ENCODE measurements around the gene LAMB2. TPM values are rescaled to one million over a fixed set of nuclear protein-coding genes. Genes with fewer than 3 reads are reported as not detected.
A peak's percentile ranks its signal among the peaks of the same experiment; 100 is the strongest.

The LAMB2 gene
- 164 and 173 TPM in 2 replicates for polyA plus RNA-seq (2013)

DNA sequence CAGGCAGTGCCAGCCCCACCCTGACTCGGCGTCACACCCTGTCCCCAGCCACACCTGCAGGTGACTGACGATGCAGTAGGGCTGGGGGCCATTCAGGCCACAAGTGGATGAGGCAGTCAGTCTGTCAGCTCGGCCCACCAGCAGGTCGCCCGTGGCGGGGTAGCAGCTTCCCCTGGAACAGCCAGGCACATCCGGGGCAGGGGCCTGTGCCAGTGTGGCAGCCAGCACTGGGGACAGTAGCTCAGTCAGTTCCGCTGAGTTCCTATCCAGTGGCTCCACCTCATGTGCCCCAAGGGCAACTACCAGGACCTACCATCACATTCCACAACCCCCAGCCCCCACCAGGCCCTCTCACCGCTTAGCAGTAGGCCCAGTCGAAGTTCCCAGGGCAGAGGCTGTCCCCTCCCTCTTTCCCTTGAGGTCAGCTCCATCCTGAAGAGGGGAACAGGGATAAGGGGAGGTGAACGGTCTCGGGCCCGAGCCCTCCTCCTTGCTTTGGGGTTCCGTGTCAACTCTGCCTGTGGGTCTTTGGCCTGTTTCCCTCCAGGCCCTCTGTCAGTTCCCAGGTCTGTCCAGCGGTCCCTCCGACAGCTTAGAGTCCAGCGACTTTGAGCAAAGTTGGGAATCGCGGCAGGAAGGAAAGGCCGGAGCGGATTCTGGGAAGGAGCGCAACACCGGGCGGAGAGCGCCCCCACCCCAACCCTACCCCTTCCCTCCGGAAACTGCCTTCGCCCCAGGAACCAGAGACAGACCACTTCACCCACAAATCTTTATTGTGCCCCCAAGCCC lies at the start of gene LAMB2:
Gene LAMB2, minus strand, starts transcription at position 614 of the 789 bp plus-strand sequence. Its CDS starts 183 bp downstream, at position 431.
- H4K8ac ChIP-seq (ENCODE audit: low read depth, low read length): peak within 1 kb of the TSS; percentile 97
- peak within 1 kb of the TSS; percentile 90 for H3K4ac ChIP-seq (ENCODE audit: low read depth, low read length)
- H3K18ac ChIP-seq (ENCODE audit: low read length): peak within 1 kb of the TSS; percentile 95
- DNase-seq: peak; percentile 96
- H3K79me1 ChIP-seq (ENCODE audit: low read length): peaks cover 15% of the 10 kb centered on the region
- H3K9ac ChIP-seq (ENCODE audit: low read length): peak within 1 kb of the TSS; percentile 78
- H2AK5ac ChIP-seq (ENCODE audit: low read length): peak within 1 kb of the TSS; percentile 95
- no peaks in the 10 kb centered on the region for H3K9me3 ChIP-seq (ENCODE audit: insufficient read depth, low read depth, low read length)
- no CpG with 5 or more reads among the region's 28 CpGs for WGBS (ENCODE audit: extremely low coverage, insufficient coverage, insufficient read length)
- no peaks in the 10 kb centered on the region for H3K27me3 ChIP-seq (ENCODE audit: insufficient read depth, low read length)
- H4K91ac ChIP-seq (ENCODE audit: low read depth, low read length): peak within 1 kb of the TSS; percentile 99
- peaks cover 11% of the 10 kb centered on the region for H3K79me2 ChIP-seq (ENCODE audit: control insufficient read depth, insufficient read depth, low read length, poor library complexity)
- peak within 1 kb of the TSS; percentile 98 for H3K14ac ChIP-seq (ENCODE audit: low read length)
- peaks cover 31 to 35% of the 10 kb centered on the region in 2 experiments for H3K36me3 ChIP-seq (ENCODE audit: control insufficient read depth in 1 of 2, insufficient read depth in 2 of 2, low read length in 2 of 2)
- peak within 1 kb of the TSS; percentile 95 for H2BK12ac ChIP-seq (ENCODE audit: low read length)
- H3K23ac ChIP-seq (ENCODE audit: low read length): no peak within 1 kb of the TSS
- H4K12ac ChIP-seq (ENCODE audit: low read depth, low read length): peak within 1 kb of the TSS; percentile 94
- H2BK120ac ChIP-seq (ENCODE audit: insufficient read depth, low read length, poor library complexity): peak within 1 kb of the TSS; percentile 99
- peak within 1 kb of the TSS; percentile 94 for H2BK5ac ChIP-seq (ENCODE audit: low read depth, low read length, poor library complexity)
- H3K4me3 ChIP-seq (ENCODE audit: low read depth, low read length): peak within 1 kb of the TSS; percentile 75
- H3K4me1 ChIP-seq (ENCODE audit: control insufficient read depth in 1 of 2, insufficient read depth in 2 of 2, low read length in 2 of 2): peaks cover 10 to 18% of the 10 kb centered on the region in 2 experiments
- peak within 1 kb of the TSS; percentile 87 for H3K4me2 ChIP-seq (ENCODE audit: low read length)
- peak within 1 kb of the TSS; percentile 92 for H3K27ac ChIP-seq (ENCODE audit: low read depth, low read length)
- H2AFZ ChIP-seq (ENCODE audit: insufficient read depth, low read length, poor library complexity): peak within 1 kb of the TSS; percentile 88

DNA sequence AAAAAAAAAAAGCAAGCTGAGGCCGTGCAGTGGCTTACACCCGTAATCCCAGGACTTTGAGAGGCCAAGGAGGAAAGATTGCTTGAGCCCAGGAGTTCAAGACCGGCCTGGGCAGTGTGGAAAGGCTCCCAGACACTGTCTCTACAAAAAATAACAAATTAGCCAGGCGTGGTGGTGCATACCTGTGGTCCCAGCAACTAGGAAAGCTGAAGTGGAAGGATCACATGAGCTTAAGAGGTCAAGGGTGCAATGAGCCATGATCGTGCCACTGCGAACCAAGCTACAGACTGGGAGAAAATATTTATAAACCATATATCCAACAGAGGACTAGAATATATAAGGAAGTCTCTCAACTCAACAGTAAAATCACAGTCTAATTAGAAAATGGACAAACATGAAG lies 48.5 kb upstream of the LAMB2 start:
- H2BK12ac ChIP-seq (ENCODE audit: low read length): no peak overlapping the region
- no peaks in the 10 kb centered on the region for H3K36me3 ChIP-seq (ENCODE audit: control insufficient read depth in 1 of 2, insufficient read depth in 2 of 2, low read length in 2 of 2)
- H3K18ac ChIP-seq (ENCODE audit: low read length): no peak overlapping the region
- no peak overlapping the region for H3K23ac ChIP-seq (ENCODE audit: low read length)
- no peak overlapping the region for H3K9ac ChIP-seq (ENCODE audit: low read length)
- no CpG with 5 or more reads among the region's 6 CpGs for WGBS (ENCODE audit: extremely low coverage, insufficient coverage, insufficient read length)
- H4K12ac ChIP-seq (ENCODE audit: low read depth, low read length): no peak overlapping the region
- H3K79me1 ChIP-seq (ENCODE audit: low read length): no peaks in the 10 kb centered on the region
- no peak overlapping the region for H4K91ac ChIP-seq (ENCODE audit: low read depth, low read length)
- H3K4me3 ChIP-seq (ENCODE audit: low read depth, low read length): no peak overlapping the region
- H3K79me2 ChIP-seq (ENCODE audit: control insufficient read depth, insufficient read depth, low read length, poor library complexity): no peaks in the 10 kb centered on the region
- no peak overlapping the region for H4K8ac ChIP-seq (ENCODE audit: low read depth, low read length)
- H3K4me2 ChIP-seq (ENCODE audit: low read length): no peak overlapping the region
- H2AK5ac ChIP-seq (ENCODE audit: low read length): no peak overlapping the region
- H3K9me3 ChIP-seq (ENCODE audit: insufficient read depth, low read depth, low read length): peaks cover 6% of the 10 kb centered on the region
- H2AFZ ChIP-seq (ENCODE audit: insufficient read depth, low read length, poor library complexity): no peak overlapping the region
- H3K4ac ChIP-seq (ENCODE audit: low read depth, low read length): no peak overlapping the region
- H2BK5ac ChIP-seq (ENCODE audit: low read depth, low read length, poor library complexity): no peak overlapping the region
- H3K14ac ChIP-seq (ENCODE audit: low read length): no peak overlapping the region
- no peak overlapping the region for H2BK120ac ChIP-seq (ENCODE audit: insufficient read depth, low read length, poor library complexity)
- no peaks in the 10 kb centered on the region for H3K4me1 ChIP-seq (ENCODE audit: control insufficient read depth in 1 of 2, insufficient read depth in 2 of 2, low read length in 2 of 2)
- DNase-seq: no peak
- H3K27me3 ChIP-seq (ENCODE audit: insufficient read depth, low read length): no peaks in the 10 kb centered on the region
- no peak overlapping the region for H3K27ac ChIP-seq (ENCODE audit: low read depth, low read length)

DNA sequence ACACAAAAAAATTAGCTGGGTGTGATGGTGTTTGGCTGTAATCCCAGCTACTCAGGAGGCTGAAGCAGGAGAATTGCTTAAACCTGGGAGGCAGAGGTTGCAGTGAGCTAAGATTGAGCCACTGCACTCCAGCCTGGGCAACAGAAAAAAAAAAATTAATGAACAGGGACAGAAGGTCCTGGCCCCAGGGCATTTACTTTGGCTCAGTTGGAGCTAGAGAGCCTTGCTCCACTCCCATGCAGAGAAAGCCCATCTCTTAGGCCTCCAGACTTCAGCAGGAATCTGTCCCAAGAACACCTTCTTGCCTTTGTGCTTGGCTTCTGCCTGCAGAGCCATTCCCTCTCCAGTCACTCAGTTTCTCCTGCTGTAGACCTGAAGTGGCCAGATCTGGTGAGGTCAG lies 47.3 kb upstream of the LAMB2 start:
- Histone ChIP-seq H3K9me3 (ENCODE audit: insufficient read depth, low read depth, low read length) (peaks cover 6% of the 10 kb centered on the region), H3K79me1 (ENCODE audit: low read length) (no peaks in the 10 kb centered on the region), H3K27me3 (ENCODE audit: insufficient read depth, low read length) (no peaks in the 10 kb centered on the region), H3K18ac (ENCODE audit: low read length) (no peak overlapping the region), H4K91ac (ENCODE audit: low read depth, low read length) (no peak overlapping the region), H2BK5ac (ENCODE audit: low read depth, low read length, poor library complexity) (no peak overlapping the region), H2BK12ac (ENCODE audit: low read length) (no peak overlapping the region), H2BK120ac (ENCODE audit: insufficient read depth, low read length, poor library complexity) (no peak overlapping the region), H3K23ac (ENCODE audit: low read length) (no peak overlapping the region), H4K12ac (ENCODE audit: low read depth, low read length) (no peak overlapping the region), H3K4me3 (ENCODE audit: low read depth, low read length) (no peak overlapping the region), H3K9ac (ENCODE audit: low read length) (no peak overlapping the region), H3K4me2 (ENCODE audit: low read length) (no peak overlapping the region), H3K4ac (ENCODE audit: low read depth, low read length) (no peak overlapping the region), H4K8ac (ENCODE audit: low read depth, low read length) (no peak overlapping the region), H3K14ac (ENCODE audit: low read length) (no peak overlapping the region), H2AK5ac (ENCODE audit: low read length) (no peak overlapping the region), H2AFZ (ENCODE audit: insufficient read depth, low read length, poor library complexity) (no peak overlapping the region), H3K4me1 (ENCODE audit: control insufficient read depth in 1 of 2, insufficient read depth in 2 of 2, low read length in 2 of 2) (no peaks in the 10 kb centered on the region), H3K27ac (ENCODE audit: low read depth, low read length) (no peak overlapping the region), H3K79me2 (ENCODE audit: control insufficient read depth, insufficient read depth, low read length, poor library complexity) (no peaks in the 10 kb centered on the region), H3K36me3 (ENCODE audit: control insufficient read depth in 1 of 2, insufficient read depth in 2 of 2, low read length in 2 of 2) (peaks cover 8 to 11% of the 10 kb centered on the region in 2 experiments)
- no peak for DNase-seq

DNA sequence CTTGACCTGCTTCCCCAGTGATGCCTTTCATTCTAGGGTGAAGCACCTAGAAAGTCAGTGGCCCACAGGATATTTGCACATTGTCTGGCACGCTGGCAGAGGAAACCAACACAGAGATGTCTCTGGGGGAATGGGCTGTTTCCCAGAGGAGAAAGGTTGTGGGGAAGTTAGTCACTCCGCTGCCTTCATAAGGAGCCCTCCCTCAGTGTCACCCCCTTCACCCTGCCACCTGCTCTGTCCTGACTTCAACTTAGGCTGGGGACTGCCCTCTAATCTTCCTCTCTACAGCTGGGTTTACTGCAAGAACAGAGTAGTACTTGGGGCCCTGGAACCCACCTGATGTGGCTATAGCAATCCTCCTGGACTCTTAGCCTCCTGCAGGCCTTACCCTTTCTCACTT lies 44.2 kb upstream of the LAMB2 start:
- no peak overlapping the region for H2BK12ac ChIP-seq (ENCODE audit: low read length)
- H3K23ac ChIP-seq (ENCODE audit: low read length): no peak overlapping the region
- peaks cover 19 to 22% of the 10 kb centered on the region in 2 experiments for H3K4me1 ChIP-seq (ENCODE audit: control insufficient read depth in 1 of 2, insufficient read depth in 2 of 2, low read length in 2 of 2)
- H4K12ac ChIP-seq (ENCODE audit: low read depth, low read length): no peak overlapping the region
- no peak overlapping the region for H3K4me2 ChIP-seq (ENCODE audit: low read length)
- H3K36me3 ChIP-seq (ENCODE audit: control insufficient read depth in 1 of 2, insufficient read depth in 2 of 2, low read length in 2 of 2): peaks cover 20 to 23% of the 10 kb centered on the region in 2 experiments
- peaks cover 4% of the 10 kb centered on the region for H3K79me1 ChIP-seq (ENCODE audit: low read length)
- no peak overlapping the region for H3K14ac ChIP-seq (ENCODE audit: low read length)
- H2AFZ ChIP-seq (ENCODE audit: insufficient read depth, low read length, poor library complexity): no peak overlapping the region
- H3K4me3 ChIP-seq (ENCODE audit: low read depth, low read length): no peak overlapping the region
- no peak overlapping the region for H2BK120ac ChIP-seq (ENCODE audit: insufficient read depth, low read length, poor library complexity)
- no peaks in the 10 kb centered on the region for H3K79me2 ChIP-seq (ENCODE audit: control insufficient read depth, insufficient read depth, low read length, poor library complexity)
- WGBS (ENCODE audit: extremely low coverage, insufficient coverage, insufficient read length): no CpG with 5 or more reads among the region's 2 CpGs
- no peak overlapping the region for H2BK5ac ChIP-seq (ENCODE audit: low read depth, low read length, poor library complexity)
- H3K27me3 ChIP-seq (ENCODE audit: insufficient read depth, low read length): no peaks in the 10 kb centered on the region
- H4K8ac ChIP-seq (ENCODE audit: low read depth, low read length): no peak overlapping the region
- H4K91ac ChIP-seq (ENCODE audit: low read depth, low read length): no peak overlapping the region
- H3K9ac ChIP-seq (ENCODE audit: low read length): no peak overlapping the region
- H3K27ac ChIP-seq (ENCODE audit: low read depth, low read length): no peak overlapping the region
- DNase-seq: no peak
- H3K4ac ChIP-seq (ENCODE audit: low read depth, low read length): no peak overlapping the region
- peaks cover 2% of the 10 kb centered on the region for H3K9me3 ChIP-seq (ENCODE audit: insufficient read depth, low read depth, low read length)
- H3K18ac ChIP-seq (ENCODE audit: low read length): no peak overlapping the region
- no peak overlapping the region for H2AK5ac ChIP-seq (ENCODE audit: low read length)

Measured in trophoblast cell (in vitro differentiated cells and primary cell).